Measurements from ENCODE around the gene EMC8. TPM values are rescaled to one million over a fixed set of nuclear protein-coding genes. Genes with fewer than 3 reads are reported as not detected.

EMC8 gene
- total and polyA plus RNA-seq, 2 experiments from 2014 or later, result 51.1 to 69.4 TPM

GRCh38 chr16:85783441-85783840 lies 15.9 kb downstream of the EMC8 start:
- no peak; the same call in 2 of the 3 replicates for ATAC-seq

More at GRCh38 chr16:85783441-85783840, 15.9 kb downstream of the EMC8 start:
- Mint-ChIP-seq H3K36me3 (ENCODE audit: low read depth) (peaks cover 62% of the 10 kb centered on the region), H3K27me3 (ENCODE audit: insufficient read depth, low read depth, poor library complexity) (no peaks in the 10 kb centered on the region), H3K4me1 (no peaks in the 10 kb centered on the region), H3K9me3 (no peaks in the 10 kb centered on the region; the same call in 2 of the 3 replicates), H3K27ac (peak overlapping the region; percentile 60; the same call in 1 of the 2 replicates), H3K4me3 (no peak overlapping the region)
- Histone ChIP-seq H3K4me1 (ENCODE audit: insufficient read depth) (no peaks in the 10 kb centered on the region), H4K20me1 (replicated peaks; ENCODE audit: insufficient read depth) (peaks cover 26% of the 10 kb centered on the region), H3K4me3 (no peak overlapping the region), H3K27me3 (ENCODE audit: insufficient read depth) (no peaks in the 10 kb centered on the region), H2AFZ (no peak overlapping the region), H3F3A (replicated peaks; ENCODE audit: low read depth) (no peaks in the 10 kb centered on the region), H3K4me2 (no peak overlapping the region), H3K9me2 (ENCODE audit: insufficient read depth) (no peaks in the 10 kb centered on the region), H3K36me3 (ENCODE audit: insufficient read depth) (peaks cover 25% of the 10 kb centered on the region), H3K79me2 (replicated peaks; ENCODE audit: insufficient read depth) (peaks cover 36% of the 10 kb centered on the region), H3K27ac (ENCODE audit: low read depth) (no peak overlapping the region)
- DNase-seq (ENCODE audit: low spot score), result no peak
- TF ChIP-seq STAT1 (IDR thresholded peaks at IDR 0.05; ENCODE audit: unreplicated experiment) (no peak), ETS1 (IDR thresholded peaks at IDR 0.05) (no peak), EZH2 (IDR thresholded peaks at IDR 0.05; ENCODE audit: low read depth, unreplicated experiment) (no peak), POLR2AphosphoS5 (IDR thresholded peaks at IDR 0.05; ENCODE audit: low read depth) (no peak), JUNB (IDR thresholded peaks at IDR 0.05; ENCODE audit: unreplicated experiment) (no peak), ZNF331 (CRISPR knock-in tag; IDR thresholded peaks at IDR 0.05; ENCODE audit: low read depth) (no peak), CREB1 (CRISPR knock-in tag; IDR thresholded peaks at IDR 0.05; ENCODE audit: low read depth) (no peak), CTCF (conservative IDR thresholded peaks at IDR 0.05; ENCODE audit: low read depth in 2 of 2) (no peak), NANOG (IDR thresholded peaks at IDR 0.05; ENCODE audit: borderline replicate concordance) (no peak), ZNF114 (CRISPR knock-in tag; IDR thresholded peaks at IDR 0.05) (no peak), EZH2phosphoT487 (IDR thresholded peaks at IDR 0.05; ENCODE audit: unreplicated experiment) (no peak)
- TF ChIP-seq, protein P1, sequence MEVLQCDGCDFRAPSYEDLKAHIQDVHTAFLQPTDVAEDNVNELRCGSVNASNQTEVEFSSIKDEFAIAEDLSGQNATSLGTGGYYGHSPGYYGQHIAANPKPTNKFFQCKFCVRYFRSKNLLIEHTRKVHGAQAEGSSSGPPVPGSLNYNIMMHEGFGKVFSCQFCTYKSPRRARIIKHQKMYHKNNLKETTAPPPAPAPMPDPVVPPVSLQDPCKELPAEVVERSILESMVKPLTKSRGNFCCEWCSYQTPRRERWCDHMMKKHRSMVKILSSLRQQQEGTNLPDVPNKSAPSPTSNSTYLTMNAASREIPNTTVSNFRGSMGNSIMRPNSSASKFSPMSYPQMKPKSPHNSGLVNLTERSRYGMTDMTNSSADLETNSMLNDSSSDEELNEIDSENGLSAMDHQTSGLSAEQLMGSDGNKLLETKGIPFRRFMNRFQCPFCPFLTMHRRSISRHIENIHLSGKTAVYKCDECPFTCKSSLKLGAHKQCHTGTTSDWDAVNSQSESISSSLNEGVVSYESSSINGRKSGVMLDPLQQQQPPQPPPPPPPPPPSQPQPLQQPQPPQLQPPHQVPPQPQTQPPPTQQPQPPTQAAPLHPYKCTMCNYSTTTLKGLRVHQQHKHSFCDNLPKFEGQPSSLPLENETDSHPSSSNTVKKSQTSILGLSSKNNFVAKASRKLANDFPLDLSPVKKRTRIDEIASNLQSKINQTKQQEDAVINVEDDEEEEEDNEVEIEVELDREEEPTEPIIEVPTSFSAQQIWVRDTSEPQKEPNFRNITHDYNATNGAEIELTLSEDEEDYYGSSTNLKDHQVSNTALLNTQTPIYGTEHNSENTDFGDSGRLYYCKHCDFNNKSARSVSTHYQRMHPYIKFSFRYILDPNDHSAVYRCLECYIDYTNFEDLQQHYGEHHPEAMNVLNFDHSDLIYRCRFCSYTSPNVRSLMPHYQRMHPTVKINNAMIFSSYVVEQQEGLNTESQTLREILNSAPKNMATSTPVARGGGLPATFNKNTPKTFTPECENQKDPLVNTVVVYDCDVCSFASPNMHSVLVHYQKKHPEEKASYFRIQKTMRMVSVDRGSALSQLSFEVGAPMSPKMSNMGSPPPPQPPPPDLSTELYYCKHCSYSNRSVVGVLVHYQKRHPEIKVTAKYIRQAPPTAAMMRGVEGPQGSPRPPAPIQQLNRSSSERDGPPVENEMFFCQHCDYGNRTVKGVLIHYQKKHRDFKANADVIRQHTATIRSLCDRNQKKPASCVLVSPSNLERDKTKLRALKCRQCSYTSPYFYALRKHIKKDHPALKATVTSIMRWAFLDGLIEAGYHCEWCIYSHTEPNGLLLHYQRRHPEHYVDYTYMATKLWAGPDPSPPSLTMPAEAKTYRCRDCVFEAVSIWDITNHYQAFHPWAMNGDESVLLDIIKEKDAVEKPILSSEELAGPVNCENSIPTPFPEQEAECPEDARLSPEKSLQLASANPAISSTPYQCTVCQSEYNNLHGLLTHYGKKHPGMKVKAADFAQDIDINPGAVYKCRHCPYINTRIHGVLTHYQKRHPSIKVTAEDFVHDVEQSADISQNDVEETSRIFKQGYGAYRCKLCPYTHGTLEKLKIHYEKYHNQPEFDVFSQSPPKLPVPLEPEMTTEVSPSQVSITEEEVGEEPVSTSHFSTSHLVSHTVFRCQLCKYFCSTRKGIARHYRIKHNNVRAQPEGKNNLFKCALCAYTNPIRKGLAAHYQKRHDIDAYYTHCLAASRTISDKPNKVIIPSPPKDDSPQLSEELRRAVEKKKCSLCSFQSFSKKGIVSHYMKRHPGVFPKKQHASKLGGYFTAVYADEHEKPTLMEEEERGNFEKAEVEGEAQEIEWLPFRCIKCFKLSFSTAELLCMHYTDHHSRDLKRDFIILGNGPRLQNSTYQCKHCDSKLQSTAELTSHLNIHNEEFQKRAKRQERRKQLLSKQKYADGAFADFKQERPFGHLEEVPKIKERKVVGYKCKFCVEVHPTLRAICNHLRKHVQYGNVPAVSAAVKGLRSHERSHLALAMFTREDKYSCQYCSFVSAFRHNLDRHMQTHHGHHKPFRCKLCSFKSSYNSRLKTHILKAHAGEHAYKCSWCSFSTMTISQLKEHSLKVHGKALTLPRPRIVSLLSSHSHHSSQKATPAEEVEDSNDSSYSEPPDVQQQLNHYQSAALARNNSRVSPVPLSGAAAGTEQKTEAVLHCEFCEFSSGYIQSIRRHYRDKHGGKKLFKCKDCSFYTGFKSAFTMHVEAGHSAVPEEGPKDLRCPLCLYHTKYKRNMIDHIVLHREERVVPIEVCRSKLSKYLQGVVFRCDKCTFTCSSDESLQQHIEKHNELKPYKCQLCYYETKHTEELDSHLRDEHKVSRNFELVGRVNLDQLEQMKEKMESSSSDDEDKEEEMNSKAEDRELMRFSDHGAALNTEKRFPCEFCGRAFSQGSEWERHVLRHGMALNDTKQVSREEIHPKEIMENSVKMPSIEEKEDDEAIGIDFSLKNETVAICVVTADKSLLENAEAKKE (CRISPR knock-in tag; IDR thresholded peaks at IDR 0.05), result no peak
- TF ChIP-seq, protein P2, sequence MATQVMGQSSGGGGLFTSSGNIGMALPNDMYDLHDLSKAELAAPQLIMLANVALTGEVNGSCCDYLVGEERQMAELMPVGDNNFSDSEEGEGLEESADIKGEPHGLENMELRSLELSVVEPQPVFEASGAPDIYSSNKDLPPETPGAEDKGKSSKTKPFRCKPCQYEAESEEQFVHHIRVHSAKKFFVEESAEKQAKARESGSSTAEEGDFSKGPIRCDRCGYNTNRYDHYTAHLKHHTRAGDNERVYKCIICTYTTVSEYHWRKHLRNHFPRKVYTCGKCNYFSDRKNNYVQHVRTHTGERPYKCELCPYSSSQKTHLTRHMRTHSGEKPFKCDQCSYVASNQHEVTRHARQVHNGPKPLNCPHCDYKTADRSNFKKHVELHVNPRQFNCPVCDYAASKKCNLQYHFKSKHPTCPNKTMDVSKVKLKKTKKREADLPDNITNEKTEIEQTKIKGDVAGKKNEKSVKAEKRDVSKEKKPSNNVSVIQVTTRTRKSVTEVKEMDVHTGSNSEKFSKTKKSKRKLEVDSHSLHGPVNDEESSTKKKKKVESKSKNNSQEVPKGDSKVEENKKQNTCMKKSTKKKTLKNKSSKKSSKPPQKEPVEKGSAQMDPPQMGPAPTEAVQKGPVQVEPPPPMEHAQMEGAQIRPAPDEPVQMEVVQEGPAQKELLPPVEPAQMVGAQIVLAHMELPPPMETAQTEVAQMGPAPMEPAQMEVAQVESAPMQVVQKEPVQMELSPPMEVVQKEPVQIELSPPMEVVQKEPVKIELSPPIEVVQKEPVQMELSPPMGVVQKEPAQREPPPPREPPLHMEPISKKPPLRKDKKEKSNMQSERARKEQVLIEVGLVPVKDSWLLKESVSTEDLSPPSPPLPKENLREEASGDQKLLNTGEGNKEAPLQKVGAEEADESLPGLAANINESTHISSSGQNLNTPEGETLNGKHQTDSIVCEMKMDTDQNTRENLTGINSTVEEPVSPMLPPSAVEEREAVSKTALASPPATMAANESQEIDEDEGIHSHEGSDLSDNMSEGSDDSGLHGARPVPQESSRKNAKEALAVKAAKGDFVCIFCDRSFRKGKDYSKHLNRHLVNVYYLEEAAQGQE (IDR thresholded peaks at IDR 0.05; ENCODE audit: unreplicated experiment), result no peak

Data from GM23338 (cell line).